PC-9 (cell line): ENCODE data around the gene B3GAT3.

Source experiments
- CTCF ChIP-seq: fragments of 200-600 bp; sonication (generic); conservative IDR thresholded peaks from 2 replicates; pipeline ENCODE4 v1.6.1; 2017; ENCODE audit warnings: mixed run types, antibody characterized with exemption, mild to moderate bottlenecking, moderate library complexity
- EZH2 ChIP-seq: fragments of 200-600 bp; sonication (generic); IDR thresholded peaks from 2 replicates; pipeline ENCODE4 v1.8.0; 2017; ENCODE audit warnings: antibody characterized with exemption, low read depth

DNA sequence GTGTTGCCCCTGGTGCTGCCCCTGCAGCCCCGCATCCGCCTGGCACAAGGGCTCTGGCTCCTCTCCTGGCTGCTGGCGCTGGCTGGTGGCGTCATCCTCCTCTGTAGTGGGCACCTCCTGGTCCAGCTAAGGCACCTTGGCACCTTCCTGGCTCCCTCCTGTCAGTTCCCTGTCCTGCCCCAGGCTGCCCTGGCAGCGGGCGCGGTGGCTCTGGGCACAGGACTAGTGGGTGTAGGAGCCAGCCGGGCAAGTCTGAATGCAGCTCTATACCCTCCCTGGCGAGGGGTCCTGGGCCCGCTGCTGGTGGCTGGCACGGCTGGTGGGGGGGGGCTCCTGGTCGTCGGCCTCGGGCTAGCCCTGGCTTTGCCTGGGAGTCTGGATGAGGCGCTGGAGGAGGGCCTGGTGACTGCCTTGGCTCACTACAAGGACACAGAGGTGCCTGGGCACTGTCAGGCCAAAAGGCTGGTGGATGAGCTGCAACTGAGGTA lies 8.5 kb downstream of the B3GAT3 start:
- no peak for TF ChIP-seq CTCF
- no peak for TF ChIP-seq EZH2
